Smooth muscle cell (in vitro differentiated cells): ENCODE results near the gene LRMDA. TPM values are rescaled to one million over a fixed set of nuclear protein-coding genes. Genes with fewer than 3 reads are reported as not detected.
"Not testable (repeated sequence)": the region's sequence is repeated elsewhere in the genome, so short reads cannot be mapped to it uniquely, and the experiment has no call there.

Experiments
- DNase-seq: peaks from one replicate; lab custom pipeline; 2025; ENCODE audit not compliant: unreplicated experiment; lab: John Stamatoyannopoulos, UW
- H2AFZ ChIP-seq: fragments of 200-600 bp; sonication (generic); 2 replicates; pipeline ENCODE4 v1.6.0; 2016; ENCODE audit warnings: antibody characterized with exemption, low read depth, mild to moderate bottlenecking
- H3F3A ChIP-seq: fragments of 200-600 bp; sonication (generic); 2 replicates; pipeline ENCODE4 v1.6.0; 2017; ENCODE audit warnings: antibody characterized with exemption, low read depth
- H3K27ac ChIP-seq: fragments of 200-600 bp; sonication (generic); 2 replicates; pipeline ENCODE4 v1.5.1; 2016; ENCODE audit warnings: low read depth, mild to moderate bottlenecking
- H3K27me3 ChIP-seq: fragments of 200-600 bp; sonication (generic); 2 replicates; pipeline ENCODE4 v1.6.1; 2016; ENCODE audit warnings: low read depth, mild to moderate bottlenecking
- H3K36me3 ChIP-seq: fragments of 200-600 bp; sonication (generic); 2 replicates; pipeline ENCODE4 v1.5.1; 2016; ENCODE audit warnings: low read depth
- H3K4me1 ChIP-seq: fragments of 200-600 bp; sonication (generic); 2 replicates; pipeline ENCODE4 v1.5.1; 2016; ENCODE audit warnings: low read depth
- H3K4me2 ChIP-seq: fragments of 200-600 bp; sonication (generic); 2 replicates; pipeline ENCODE4 v1.6.0; 2016; ENCODE audit warnings: mild to moderate bottlenecking
- H3K4me3 ChIP-seq: fragments of 200-600 bp; sonication (generic); 2 replicates; pipeline ENCODE4 v1.5.1; 2016; ENCODE audit warnings: mild to moderate bottlenecking
- H3K79me2 ChIP-seq: fragments of 200-600 bp; sonication (generic); 2 replicates; pipeline ENCODE4 v1.6.0; 2016; ENCODE audit warnings: low read depth, mild to moderate bottlenecking
- H3K9ac ChIP-seq: fragments of 200-600 bp; sonication (generic); 2 replicates; pipeline ENCODE4 v1.6.0; 2016; ENCODE audit warnings: low read depth
- H3K9me3 ChIP-seq: fragments of 200-600 bp; sonication (generic); replicated peaks from 2 replicates; pipeline ENCODE4 v1.5.1; 2016; ENCODE audit warnings: low read depth
- H4K20me1 ChIP-seq: fragments of 200-600 bp; sonication (generic); 2 replicates; pipeline ENCODE4 v1.6.0; 2016; ENCODE audit warnings: low read depth
- CTCF ChIP-seq: fragments of 200-600 bp; sonication (generic); IDR thresholded peaks from 2 replicates; pipeline ENCODE4 v1.5.1; 2017; ENCODE audit warnings: borderline replicate concordance, mild to moderate bottlenecking, antibody characterized with exemption; ENCODE audit not compliant: insufficient read depth, poor library complexity, severe bottlenecking
- WGBS: methylation state at CpG from one replicate; pipeline ENCODE4 v1.1.7; 2016; ENCODE audit warnings: low lambda C conversion rate; 5-methylcytosine and 5-hydroxymethylcytosine counted together
- polyA plus RNA-seq: library from polyadenylated mRNA; unstranded; fragments of >200 nt; fragmentation: Nextera tagmentation; extraction: Ambion mirVana; gene quantifications from 2 replicates; pipeline ENCODE4 v1.2.1, GENCODE V29; 2016
- total RNA-seq: library from RNA; depleted of rRNA; stranded (reverse); fragments of >200 nt; gene quantifications from 2 replicates; pipeline ENCODE4 v1.2.3, GENCODE V29; 2014

LRMDA gene
- total and polyA plus RNA-seq, 2 experiments from 2014 or later, result 1.5 to 1.6 TPM

GRCh38 chr10:75616874-75617478 is 185.6 kb downstream of the LRMDA start:
- H2AFZ ChIP-seq, result no peak overlapping the region
- H3K27me3 ChIP-seq, result peaks cover 3% of the 10 kb centered on the region
- no peaks in the 10 kb centered on the region for H3K9me3 ChIP-seq
- H3K36me3 ChIP-seq, result no peaks in the 10 kb centered on the region
- no peaks in the 10 kb centered on the region for H3K79me2 ChIP-seq
- no peak overlapping the region for H3K27ac ChIP-seq
- no peaks in the 10 kb centered on the region for H4K20me1 ChIP-seq
- WGBS, result 87% methylated on average over 3 of the region's 3 CpGs
- no peaks in the 10 kb centered on the region for H3F3A ChIP-seq
- H3K4me3 ChIP-seq, result no peak overlapping the region
- H3K9ac ChIP-seq, result no peak overlapping the region
- peaks cover 9% of the 10 kb centered on the region for H3K4me1 ChIP-seq
- DNase-seq, result no peak
- TF ChIP-seq CTCF, result no peak
- no peak overlapping the region for H3K4me2 ChIP-seq

DNA sequence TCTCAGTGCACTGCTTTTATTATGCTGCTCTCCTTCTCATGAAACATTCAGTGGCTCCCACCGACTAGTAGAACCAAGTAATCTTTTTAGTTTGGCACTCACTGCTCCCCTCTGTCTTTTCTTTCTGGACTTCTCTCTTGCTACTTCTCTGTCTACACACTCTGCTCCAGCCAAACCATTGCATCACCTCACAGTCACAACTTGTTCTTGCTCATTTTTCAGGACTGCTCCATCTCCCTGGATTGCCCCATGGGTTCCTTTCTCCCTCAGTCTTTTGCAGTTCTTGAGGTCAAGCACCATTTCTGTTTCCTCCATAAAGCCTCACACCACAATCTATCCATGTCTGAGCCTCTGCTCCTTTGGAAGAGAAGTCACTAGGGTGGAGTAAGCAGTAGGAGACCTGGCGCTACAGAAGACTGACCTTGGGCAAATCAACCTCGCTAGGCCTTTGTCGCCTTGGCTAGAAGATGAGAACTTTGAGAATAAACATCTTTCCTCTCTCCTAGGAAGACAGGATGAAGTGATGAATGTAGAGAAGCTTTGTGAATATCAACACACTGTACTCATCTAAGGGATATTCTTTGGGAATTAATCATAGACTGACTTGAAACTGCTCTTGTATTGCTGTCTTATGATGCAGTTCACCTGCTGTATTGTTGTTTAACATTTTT is 186.2 kb downstream of the LRMDA start:
- Histone ChIP-seq H3K9me3 (no peaks in the 10 kb centered on the region), H3K79me2 (no peaks in the 10 kb centered on the region), H3K36me3 (no peaks in the 10 kb centered on the region), H3K4me1 (peaks cover 9% of the 10 kb centered on the region), H3F3A (no peaks in the 10 kb centered on the region), H3K4me2 (no peak overlapping the region), H4K20me1 (no peaks in the 10 kb centered on the region), H3K27ac (no peak overlapping the region), H3K9ac (no peak overlapping the region), H3K27me3 (peaks cover 3% of the 10 kb centered on the region), H2AFZ (no peak overlapping the region), H3K4me3 (no peak overlapping the region)
- DNase-seq, result no peak
- no peak for TF ChIP-seq CTCF
- 93% methylated on average over 4 of the region's 4 CpGs for WGBS

- TF ChIP-seq CTCF, result no peak
- Histone ChIP-seq H3K4me3 (no peak overlapping the region), H3K79me2 (no peaks in the 10 kb centered on the region), H3F3A (peaks cover 3% of the 10 kb centered on the region), H4K20me1 (no peaks in the 10 kb centered on the region), H3K27me3 (peaks cover 3% of the 10 kb centered on the region), H3K4me1 (peaks cover 16% of the 10 kb centered on the region), H2AFZ (no peak overlapping the region), H3K36me3 (no peaks in the 10 kb centered on the region), H3K9me3 (no peaks in the 10 kb centered on the region), H3K4me2 (no peak overlapping the region), H3K9ac (no peak overlapping the region), H3K27ac (no peak overlapping the region)
- DNase-seq, result no peak
- 56% methylated on average over 3 of the region's 3 CpGs for WGBS
These were observed 188.2 kb downstream of the LRMDA start for GRCh38 chr10:75619635-75620034.

GRCh38 chr10:75620356-75620755 is 188.9 kb downstream of the LRMDA start:
- TF ChIP-seq CTCF, result no peak

DNA sequence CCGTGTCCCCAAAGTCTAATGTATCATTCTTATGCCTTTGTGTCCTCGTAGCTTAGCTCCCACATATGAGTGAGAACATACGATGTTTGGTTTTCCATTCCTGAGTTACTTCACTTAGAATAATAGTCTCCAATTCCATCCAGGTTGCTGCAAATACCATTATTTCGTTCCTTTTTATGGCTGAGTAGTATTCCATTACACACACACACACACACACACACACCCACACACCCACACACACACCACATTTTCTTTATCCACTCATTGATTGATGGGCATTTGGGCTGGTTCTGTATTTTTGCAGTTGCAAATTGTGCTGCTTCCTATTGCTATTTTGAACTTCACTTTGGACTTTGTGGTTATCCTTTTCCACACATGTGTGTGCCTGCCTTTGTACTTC is 189.6 kb downstream of the LRMDA start:
- not testable (repeated sequence) for H3K4me2 ChIP-seq, H3K9me3 ChIP-seq, H3K4me3 ChIP-seq, H3K79me2 ChIP-seq, DNase-seq, H2AFZ ChIP-seq, H4K20me1 ChIP-seq, H3F3A ChIP-seq, H3K27me3 ChIP-seq, H3K36me3 ChIP-seq, H3K9ac ChIP-seq, H3K27ac ChIP-seq
- 92% methylated on average over 4 of the region's 4 CpGs for WGBS
- peaks cover 14% of the 10 kb centered on the region for H3K4me1 ChIP-seq

More at GRCh38 chr10:75620356-75620755, 188.9 kb downstream of the LRMDA start:
- no peaks in the 10 kb centered on the region for H3K36me3 ChIP-seq
- H3K27ac ChIP-seq, result no peak overlapping the region
- no peak overlapping the region for H3K4me2 ChIP-seq
- H3K9me3 ChIP-seq, result no peaks in the 10 kb centered on the region
- no peak for DNase-seq
- peaks cover 3% of the 10 kb centered on the region for H3K27me3 ChIP-seq
- H4K20me1 ChIP-seq, result no peaks in the 10 kb centered on the region
- H3F3A ChIP-seq, result peaks cover 3% of the 10 kb centered on the region
- peaks cover 14% of the 10 kb centered on the region for H3K4me1 ChIP-seq
- H3K4me3 ChIP-seq, result no peak overlapping the region
- no peak overlapping the region for H3K9ac ChIP-seq
- no peaks in the 10 kb centered on the region for H3K79me2 ChIP-seq
- no peak overlapping the region for H2AFZ ChIP-seq
